ENCODE results near the gene DUSP8. TPM values are rescaled to one million over a fixed set of nuclear protein-coding genes. Genes with fewer than 3 reads are reported as not detected.

Gene DUSP8
- total RNA-seq, 1 donor from 2014 or later, result 7.7 TPM

GRCh38 chr11:1557904-1558774 lies 13.9 kb downstream of the DUSP8 start:
- intact Hi-C loops (cut with micrococcal nuclease), result no loop called here
- peak; percentile 68 for DNase-seq
- ATAC-seq, result peak; percentile 50

GRCh38 chr11:1557051-1557884 lies 14.8 kb downstream of the DUSP8 start:
- ATAC-seq (no peak), DNase-seq (peak; percentile 30)
- intact Hi-C loops (cut with micrococcal nuclease), result no loop called here

- ATAC-seq, result no peak
- no peak for DNase-seq
- intact Hi-C loops (cut with micrococcal nuclease), result no loop called here
Observed at GRCh38 chr11:1556278-1556902, 15.7 kb downstream of the DUSP8 start.

- ATAC-seq (no peak), DNase-seq (no peak)
- intact Hi-C loops (cut with micrococcal nuclease), result no loop called here
Observed at GRCh38 chr11:1555713-1556153, 16.3 kb downstream of the DUSP8 start.

- no peak for ATAC-seq
- intact Hi-C loops (cut with micrococcal nuclease), result no loop called here
- DNase-seq, result peak; percentile 25
Observed at GRCh38 chr11:1554981-1555712, 16.9 kb downstream of the DUSP8 start.

- DNase-seq (no peak), ATAC-seq (no peak)
- intact Hi-C loops (cut with micrococcal nuclease), result no loop called here
Observed at GRCh38 chr11:1553808-1554594, 18.1 kb downstream of the DUSP8 start.

- intact Hi-C loops (cut with micrococcal nuclease), result no loop called here
- no peak for DNase-seq
- ATAC-seq, result no peak
Observed at GRCh38 chr11:1549338-1550330, 22.4 kb downstream of the DUSP8 start.

- intact Hi-C loops (cut with micrococcal nuclease), result no loop called here
- ATAC-seq, result peak; percentile 82
Observed at GRCh38 chr11:1548221-1549070, 23.6 kb downstream of the DUSP8 start.

GRCh38 chr11:1547467-1548098 lies 24.5 kb downstream of the DUSP8 start:
- ATAC-seq (peak; percentile 26), DNase-seq (no peak)
- intact Hi-C loops (cut with micrococcal nuclease), result no loop called here

More at GRCh38 chr11:1548221-1549070, 23.6 kb downstream of the DUSP8 start:
- peak; percentile 85 for DNase-seq

- DNase-seq, result peak; percentile 79
- peak; percentile 63 for ATAC-seq
- intact Hi-C loops (cut with micrococcal nuclease), result no loop called here
Observed at GRCh38 chr11:1546536-1547466, 25.3 kb downstream of the DUSP8 start.

- intact Hi-C loops (cut with micrococcal nuclease), result no loop called here
- DNase-seq, result no peak
- ATAC-seq, result no peak
Observed at GRCh38 chr11:1546077-1546535, 26.0 kb downstream of the DUSP8 start.

- DNase-seq, result no peak
- ATAC-seq, result no peak
- intact Hi-C loops (cut with micrococcal nuclease), result no loop called here
Observed at GRCh38 chr11:1545432-1545831, 26.6 kb downstream of the DUSP8 start.

- no peak for DNase-seq
- intact Hi-C loops (cut with micrococcal nuclease), result no loop called here
- ATAC-seq, result no peak
Observed at GRCh38 chr11:1544536-1544935, 27.5 kb downstream of the DUSP8 start.

GRCh38 chr11:1543606-1544263 lies 28.3 kb downstream of the DUSP8 start:
- intact Hi-C loops (cut with micrococcal nuclease), result no loop called here

More at GRCh38 chr11:1543606-1544263, 28.3 kb downstream of the DUSP8 start:
- DNase-seq (no peak), ATAC-seq (no peak)
